ENCODE data around the gene PARD6A. TPM values are rescaled to one million over a fixed set of nuclear protein-coding genes. Genes with fewer than 3 reads are reported as not detected.

Gene PARD6A
- total RNA-seq, 1 experiment from 2014 or later: 9.5 TPM

- intact Hi-C loops (cut with micrococcal nuclease; ENCODE audit: unreplicated experiment): no loop called here
- DNase-seq: no peak
- Mint-ChIP-seq H3K36me3 (ENCODE audit: insufficient read depth, unreplicated experiment) (no peaks in the 10 kb centered on the region), H3K4me3 (ENCODE audit: low read depth, unreplicated experiment) (no peak overlapping the region), H3K4me1 (ENCODE audit: low read depth, unreplicated experiment) (peaks cover 8% of the 10 kb centered on the region), H3K27ac (ENCODE audit: unreplicated experiment) (no peak overlapping the region), H3K27me3 (ENCODE audit: unreplicated experiment) (no peaks in the 10 kb centered on the region), H3K9me3 (ENCODE audit: low read depth, unreplicated experiment) (peaks cover 3% of the 10 kb centered on the region)
- CTCF ChIA-PET: no interaction called here
- no peak for TF ChIP-seq CTCF (IDR thresholded peaks at IDR 0.05; ENCODE audit: unreplicated experiment)
- no TSS peak for BruUV-seq (replicated peaks)
Observed at GRCh38 chr16:67702130-67702529, 41.4 kb downstream of the PARD6A start.

- BruUV-seq (replicated peaks): no TSS peak
- Mint-ChIP-seq H3K9me3 (ENCODE audit: low read depth, unreplicated experiment) (peaks cover 2% of the 10 kb centered on the region), H3K27me3 (ENCODE audit: unreplicated experiment) (no peaks in the 10 kb centered on the region), H3K4me1 (ENCODE audit: low read depth, unreplicated experiment) (no peaks in the 10 kb centered on the region), H3K4me3 (ENCODE audit: low read depth, unreplicated experiment) (no peak overlapping the region), H3K27ac (ENCODE audit: unreplicated experiment) (no peak overlapping the region), H3K36me3 (ENCODE audit: insufficient read depth, unreplicated experiment) (no peaks in the 10 kb centered on the region)
- TF ChIP-seq CTCF (IDR thresholded peaks at IDR 0.05; ENCODE audit: unreplicated experiment): no peak
- DNase-seq: no peak
- intact Hi-C loops (cut with micrococcal nuclease; ENCODE audit: unreplicated experiment): no loop called here
- CTCF ChIA-PET: no interaction called here
Observed at GRCh38 chr16:67703626-67704025, 42.9 kb downstream of the PARD6A start.

GRCh38 chr16:67704110-67704509 is 43.4 kb downstream of the PARD6A start:
- no peak for TF ChIP-seq CTCF (IDR thresholded peaks at IDR 0.05; ENCODE audit: unreplicated experiment)
- Mint-ChIP-seq H3K9me3 (ENCODE audit: low read depth, unreplicated experiment) (no peaks in the 10 kb centered on the region), H3K27ac (ENCODE audit: unreplicated experiment) (no peak overlapping the region), H3K36me3 (ENCODE audit: insufficient read depth, unreplicated experiment) (no peaks in the 10 kb centered on the region), H3K27me3 (ENCODE audit: unreplicated experiment) (no peaks in the 10 kb centered on the region), H3K4me1 (ENCODE audit: low read depth, unreplicated experiment) (no peaks in the 10 kb centered on the region), H3K4me3 (ENCODE audit: low read depth, unreplicated experiment) (no peak overlapping the region)
- intact Hi-C loops (cut with micrococcal nuclease; ENCODE audit: unreplicated experiment): no loop called here
- no TSS peak for BruUV-seq (replicated peaks)
- no peak for DNase-seq
- CTCF ChIA-PET: no interaction called here

- Mint-ChIP-seq H3K27me3 (ENCODE audit: unreplicated experiment) (no peaks in the 10 kb centered on the region), H3K4me3 (ENCODE audit: low read depth, unreplicated experiment) (no peak overlapping the region), H3K27ac (ENCODE audit: unreplicated experiment) (no peak overlapping the region), H3K36me3 (ENCODE audit: insufficient read depth, unreplicated experiment) (no peaks in the 10 kb centered on the region), H3K9me3 (ENCODE audit: low read depth, unreplicated experiment) (no peaks in the 10 kb centered on the region), H3K4me1 (ENCODE audit: low read depth, unreplicated experiment) (no peaks in the 10 kb centered on the region)
- CTCF ChIA-PET: interaction anchor here (0.7 kb wide), 1 partner anchor 9 kb away, joined by 3 read pairs; no protein-coding TSS in a partner anchor
- no peak for DNase-seq
- intact Hi-C loops (cut with micrococcal nuclease; ENCODE audit: unreplicated experiment): no loop called here
- TF ChIP-seq CTCF (IDR thresholded peaks at IDR 0.05; ENCODE audit: unreplicated experiment): no peak
- BruUV-seq (replicated peaks): no TSS peak
Observed at GRCh38 chr16:67707210-67707609, 46.5 kb downstream of the PARD6A start.
